HepG2 (cell line): ENCODE data around the gene PELI1. TPM values are rescaled to one million over a fixed set of nuclear protein-coding genes. Genes with fewer than 3 reads are reported as not detected.

Source experiments
- ATF2 ChIP-seq: sonication (generic); formaldehyde crosslinking; IDR thresholded peaks from 2 replicates; pipeline ENCODE4 v1.4.0; 2020; ENCODE audit warnings: missing genetic modification reagents
- CBFB ChIP-seq: sonication (generic); formaldehyde crosslinking; IDR thresholded peaks from 2 replicates; pipeline ENCODE4 v1.4.0; 2020; ENCODE audit warnings: missing genetic modification reagents
- EP300 ChIP-seq, 3 experiments: sonication (generic) in 1 of 3; formaldehyde crosslinking in 1 of 3; IDR thresholded peaks; 2 replicates each; pipeline versions ENCODE4 v1.5.1 to v1.6.1; 2011 to 2020; ENCODE audit warnings: low read depth in 2 of 3, low read length in 2 of 3, borderline replicate concordance in 1 of 3, improper control_type of control experiment in 1 of 3, mild to moderate bottlenecking in 1 of 3, missing genetic modification reagents in 1 of 3, moderate library complexity in 1 of 3
- ISL2 ChIP-seq: sonication (generic); formaldehyde crosslinking; IDR thresholded peaks from 2 replicates; pipeline ENCODE4 v1.5.0; 2020; ENCODE audit warnings: missing genetic modification reagents
- MATR3 ChIP-seq: sonication (generic); formaldehyde crosslinking; IDR thresholded peaks from 2 replicates; pipeline ENCODE4 v1.4.0; 2020; ENCODE audit warnings: missing genetic modification reagents
- PLSCR1 ChIP-seq: sonication (generic); formaldehyde crosslinking; IDR thresholded peaks from 2 replicates; pipeline ENCODE4 v1.5.0; 2020; ENCODE audit warnings: missing genetic modification reagents, mild to moderate bottlenecking, borderline replicate concordance
- RELA ChIP-seq: sonication (generic); formaldehyde crosslinking; IDR thresholded peaks from 2 replicates; pipeline ENCODE4 v1.4.0; 2020; ENCODE audit warnings: missing genetic modification reagents
- SP4 ChIP-seq: sonication (generic); formaldehyde crosslinking; IDR thresholded peaks from 2 replicates; pipeline ENCODE4 v1.8.1; 2023; ENCODE audit warnings: mild to moderate bottlenecking, missing genetic modification reagents
- THYN1 ChIP-seq: sonication (generic); formaldehyde crosslinking; IDR thresholded peaks from 2 replicates; pipeline ENCODE4 v1.8.1; 2023; ENCODE audit warnings: low read depth, mild to moderate bottlenecking, moderate library complexity, missing genetic modification reagents, borderline replicate concordance
- ZKSCAN1 ChIP-seq: fragments of 150-350 bp; IDR thresholded peaks from 2 replicates; pipeline ENCODE4 v1.6.1; 2014; ENCODE audit warnings: low read length
- ZNF232 ChIP-seq: sonication (generic); formaldehyde crosslinking; IDR thresholded peaks from 2 replicates; pipeline ENCODE4 v1.4.0; 2020; ENCODE audit warnings: missing genetic modification reagents, borderline replicate concordance
- ZNF329 ChIP-seq: sonication (generic); formaldehyde crosslinking; IDR thresholded peaks from 2 replicates; pipeline ENCODE4 v1.9.0; 2021; ENCODE audit warnings: low read depth, mild to moderate bottlenecking, missing genetic modification reagents
- ZNF337 ChIP-seq: sonication (generic); formaldehyde crosslinking; IDR thresholded peaks from 2 replicates; pipeline ENCODE4 v1.5.1; 2020; ENCODE audit warnings: missing genetic modification reagents, low read depth, mild to moderate bottlenecking, borderline replicate concordance
- ZNF570 ChIP-seq: sonication (generic); formaldehyde crosslinking; IDR thresholded peaks from 2 replicates; pipeline ENCODE4 v1.4.0; 2020; ENCODE audit warnings: mild to moderate bottlenecking, missing genetic modification reagents, borderline replicate concordance
- ZNF616 ChIP-seq: sonication (generic); formaldehyde crosslinking; IDR thresholded peaks from 2 replicates; pipeline ENCODE4 v1.5.0; 2020; ENCODE audit warnings: low read depth, mild to moderate bottlenecking, missing genetic modification reagents
- ZNF768 ChIP-seq: sonication (generic); formaldehyde crosslinking; IDR thresholded peaks from 2 replicates; pipeline ENCODE4 v1.4.0; 2020; ENCODE audit warnings: missing genetic modification reagents
- ZNF878 ChIP-seq: sonication (generic); formaldehyde crosslinking; IDR thresholded peaks from 2 replicates; pipeline ENCODE4 v1.8.1; 2023; ENCODE audit warnings: mild to moderate bottlenecking, missing genetic modification reagents, moderate library complexity
- polyA plus RNA-seq, 8 experiments: library from polyadenylated mRNA; depleted of rRNA in 3 of 8; stranded (reverse) in 7 of 8; unstranded in 1 of 8; fragments of >200 nt; fragmentation: Illumina TruSeq in 4 of 8; extraction: Trizol in 4 of 8; gene quantifications; 2 replicates each; pipeline versions ENCODE4 v1.2.1 to v1.2.3, GENCODE V29; 2011 to 2016; ENCODE audit warnings: low read depth in 4 of 8, missing spikeins in 1 of 8, mixed read lengths in 1 of 8; ENCODE audit not compliant: insufficient read depth in 1 of 8
- total RNA-seq, 5 experiments: library from RNA; depleted of rRNA; stranded (reverse); fragments of >200 nt; fragmentation: Illumina TruSeq; extraction: Trizol; gene quantifications; 2 replicates each; pipeline ENCODE4 v1.2.3, GENCODE V29; 2016; ENCODE audit warnings: low read depth in 1 of 5
- TF ChIP-seq, protein P1 (sequence below), 2 experiments: sonication (generic) in 1 of 2; formaldehyde crosslinking in 1 of 2; IDR thresholded peaks; 2 replicates each; pipeline versions ENCODE4 v1.4.0 to v1.6.1; 2018 to 2020; ENCODE audit warnings: missing genetic modification reagents in 2 of 2, borderline replicate concordance in 1 of 2, low read depth in 1 of 2, mild to moderate bottlenecking in 1 of 2, missing biosample characterization in 1 of 2
- TF ChIP-seq, protein P2 (sequence below): sonication (generic); formaldehyde crosslinking; IDR thresholded peaks from 2 replicates; pipeline ENCODE4 v1.4.0; 2020; ENCODE audit warnings: low read depth, mild to moderate bottlenecking, missing genetic modification reagents
- TF ChIP-seq, protein P3 (sequence below): sonication (generic); formaldehyde crosslinking; IDR thresholded peaks from 2 replicates; pipeline ENCODE4 v1.5.0; 2020; ENCODE audit warnings: mild to moderate bottlenecking, missing genetic modification reagents

PELI1 gene
- total and polyA plus RNA-seq, 2 of the 13 experiments (the other 11 are each of a cell fraction or from before 2014, with no cell fraction given): 12.5 to 16.2 TPM

DNA sequence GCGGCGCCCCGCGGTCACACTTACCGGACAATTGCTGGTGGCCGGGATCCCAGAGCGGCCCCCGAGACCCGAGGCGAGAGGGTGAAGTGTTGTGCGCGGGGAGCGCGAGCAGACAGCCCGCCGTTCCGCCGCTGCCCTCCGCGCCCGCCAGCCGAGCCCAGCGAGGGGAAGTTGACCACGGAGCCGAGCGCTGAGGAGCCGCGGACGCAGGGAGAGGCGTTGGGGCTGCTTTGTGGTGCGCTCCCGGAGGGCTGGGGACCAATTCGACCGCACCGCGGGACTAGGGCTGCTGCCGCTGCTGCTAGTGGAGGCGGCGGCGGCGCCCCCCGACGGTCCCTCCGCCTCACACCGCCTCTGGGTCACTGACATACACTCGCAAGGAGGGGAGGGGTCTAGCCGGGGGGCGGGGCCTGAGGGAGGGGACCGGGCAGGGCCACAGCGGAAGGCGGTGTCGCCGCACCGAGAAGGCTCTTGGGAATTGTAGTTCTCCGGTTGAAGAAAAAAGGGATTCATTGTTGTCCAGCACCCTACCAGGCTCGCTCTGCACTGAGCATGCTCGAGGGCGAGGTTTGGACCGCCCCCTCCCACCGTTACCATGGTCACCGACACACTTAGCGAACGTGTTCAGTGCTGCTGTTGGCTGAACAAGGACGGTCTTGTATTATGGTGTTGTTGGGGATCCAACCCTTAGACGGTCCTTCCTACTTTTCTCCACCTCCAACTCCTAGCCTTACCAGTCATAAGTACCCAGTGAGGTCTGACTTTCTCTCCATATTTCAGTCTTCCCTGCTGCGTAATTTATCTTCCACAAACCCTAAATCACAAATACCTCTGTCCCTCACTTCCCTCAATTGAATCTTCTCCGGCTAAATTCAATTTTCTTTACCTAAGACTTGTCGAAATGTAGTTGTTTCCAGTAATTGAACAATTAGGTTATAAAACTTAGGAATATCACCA is at the start of gene PELI1 (continued):
- TF ChIP-seq EP300 (IDR thresholded peaks at IDR 0.05; ENCODE audit: low read depth in 2 of 2, low read length in 2 of 2) (0 out of 4 replicates have a peak, but pooled peaks of 1 of the 2 experiments have one; percentile 22), EP300 (CRISPR knock-in tag; IDR thresholded peaks at IDR 0.05; ENCODE audit: borderline replicate concordance) (0 out of 2 replicates have a peak, but pooled peaks have one; percentile 4), RELA (CRISPR knock-in tag) (no peak), SP4 (CRISPR knock-in tag) (peak; percentile 93), ZKSCAN1 (no peak), ZNF329 (CRISPR knock-in tag) (no peak; the same call in 1 of the 2 replicates), ZNF616 (CRISPR knock-in tag) (peak; percentile 86; the same call in 1 of the 2 replicates), ZNF337 (CRISPR knock-in tag) (no peak), ZNF768 (CRISPR knock-in tag) (peak; percentile 62; the same call in 1 of the 2 replicates), CBFB (CRISPR knock-in tag) (peak; percentile 78), ZNF232 (CRISPR knock-in tag) (no peak), ISL2 (CRISPR knock-in tag) (no peak), ZNF878 (CRISPR knock-in tag) (no peak), THYN1 (CRISPR knock-in tag) (no peak), ZNF570 (CRISPR knock-in tag) (no peak), ATF2 (CRISPR knock-in tag) (0 out of 2 replicates have a peak, but pooled peaks have one; percentile 57), MATR3 (CRISPR knock-in tag) (no peak), PLSCR1 (CRISPR knock-in tag) (no peak)
- TF ChIP-seq, protein P1, sequence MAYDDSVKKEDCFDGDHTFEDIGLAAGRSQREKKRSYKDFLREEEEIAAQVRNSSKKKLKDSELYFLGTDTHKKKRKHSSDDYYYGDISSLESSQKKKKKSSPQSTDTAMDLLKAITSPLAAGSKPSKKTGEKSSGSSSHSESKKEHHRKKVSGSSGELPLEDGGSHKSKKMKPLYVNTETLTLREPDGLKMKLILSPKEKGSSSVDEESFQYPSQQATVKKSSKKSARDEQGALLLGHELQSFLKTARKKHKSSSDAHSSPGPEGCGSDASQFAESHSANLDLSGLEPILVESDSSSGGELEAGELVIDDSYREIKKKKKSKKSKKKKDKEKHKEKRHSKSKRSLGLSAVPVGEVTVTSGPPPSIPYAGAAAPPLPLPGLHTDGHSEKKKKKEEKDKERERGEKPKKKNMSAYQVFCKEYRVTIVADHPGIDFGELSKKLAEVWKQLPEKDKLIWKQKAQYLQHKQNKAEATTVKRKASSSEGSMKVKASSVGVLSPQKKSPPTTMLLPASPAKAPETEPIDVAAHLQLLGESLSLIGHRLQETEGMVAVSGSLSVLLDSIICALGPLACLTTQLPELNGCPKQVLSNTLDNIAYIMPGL (CRISPR knock-in tag; IDR thresholded peaks at IDR 0.05; ENCODE audit: borderline replicate concordance in 1 of 2, low read depth in 1 of 2): peak; percentile 97
- TF ChIP-seq, protein P2, sequence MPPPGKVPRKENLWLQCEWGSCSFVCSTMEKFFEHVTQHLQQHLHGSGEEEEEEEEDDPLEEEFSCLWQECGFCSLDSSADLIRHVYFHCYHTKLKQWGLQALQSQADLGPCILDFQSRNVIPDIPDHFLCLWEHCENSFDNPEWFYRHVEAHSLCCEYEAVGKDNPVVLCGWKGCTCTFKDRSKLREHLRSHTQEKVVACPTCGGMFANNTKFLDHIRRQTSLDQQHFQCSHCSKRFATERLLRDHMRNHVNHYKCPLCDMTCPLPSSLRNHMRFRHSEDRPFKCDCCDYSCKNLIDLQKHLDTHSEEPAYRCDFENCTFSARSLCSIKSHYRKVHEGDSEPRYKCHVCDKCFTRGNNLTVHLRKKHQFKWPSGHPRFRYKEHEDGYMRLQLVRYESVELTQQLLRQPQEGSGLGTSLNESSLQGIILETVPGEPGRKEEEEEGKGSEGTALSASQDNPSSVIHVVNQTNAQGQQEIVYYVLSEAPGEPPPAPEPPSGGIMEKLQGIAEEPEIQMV (CRISPR knock-in tag): 0 out of 2 replicates have a peak, but pooled peaks have one; percentile 28
- TF ChIP-seq, protein P3, sequence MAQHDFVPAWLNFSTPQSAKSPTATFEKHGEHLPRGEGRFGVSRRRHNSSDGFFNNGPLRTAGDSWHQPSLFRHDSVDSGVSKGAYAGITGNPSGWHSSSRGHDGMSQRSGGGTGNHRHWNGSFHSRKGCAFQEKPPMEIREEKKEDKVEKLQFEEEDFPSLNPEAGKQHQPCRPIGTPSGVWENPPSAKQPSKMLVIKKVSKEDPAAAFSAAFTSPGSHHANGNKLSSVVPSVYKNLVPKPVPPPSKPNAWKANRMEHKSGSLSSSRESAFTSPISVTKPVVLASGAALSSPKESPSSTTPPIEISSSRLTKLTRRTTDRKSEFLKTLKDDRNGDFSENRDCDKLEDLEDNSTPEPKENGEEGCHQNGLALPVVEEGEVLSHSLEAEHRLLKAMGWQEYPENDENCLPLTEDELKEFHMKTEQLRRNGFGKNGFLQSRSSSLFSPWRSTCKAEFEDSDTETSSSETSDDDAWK (CRISPR knock-in tag): no peak
